Fibroblast of the aortic adventitia (primary cell): ENCODE results near the gene WBP1L. TPM values are rescaled to one million over a fixed set of nuclear protein-coding genes. Genes with fewer than 3 reads are reported as not detected.
A peak's percentile ranks its signal among the peaks of the same experiment; 100 is the strongest.
"Not testable (repeated sequence)": the region's sequence is repeated elsewhere in the genome, so short reads cannot be mapped to it uniquely, and the experiment has no call there.

Experiments used
- DNase-seq: peaks from one replicate; pipeline ENCODE4 v3.0.0-alpha.2; 2010; ENCODE audit warnings: low read depth
- H3K4me3 ChIP-seq: 2 replicates; pipeline ENCODE4 v1.5.1; 2011; ENCODE audit warnings: low read depth, mild to moderate bottlenecking, control low read depth, low read length, moderate library complexity
- CTCF ChIP-seq: IDR thresholded peaks from 2 replicates; pipeline ENCODE4 v1.5.1; 2011; ENCODE audit warnings: mild to moderate bottlenecking, low read length, control low read depth, inconsistent platforms; ENCODE audit not compliant: insufficient read depth
- total RNA-seq: library from RNA; depleted of rRNA; stranded (reverse); fragments of >200 nt; gene quantifications from 2 replicates; pipeline ENCODE4 v1.2.3, GENCODE V29; 2012; ENCODE audit warnings: low replicate concordance

Gene WBP1L
- total RNA-seq, 1 donor: 76.1 TPM

GRCh38 chr10:102815790-102816549, 72.2 kb downstream of the WBP1L start:
- DNase-seq: peak; percentile 96
- no peak for TF ChIP-seq CTCF
- no peak overlapping the region for H3K4me3 ChIP-seq

- no peak overlapping the region for H3K4me3 ChIP-seq
- TF ChIP-seq CTCF: no peak
- DNase-seq: no peak
Measured at GRCh38 chr10:102817175-102817574, 73.4 kb downstream of the WBP1L start.

- H3K4me3 ChIP-seq: no peak overlapping the region
- no peak for DNase-seq
- TF ChIP-seq CTCF: no peak
Measured at GRCh38 chr10:102819054-102819453, 75.3 kb downstream of the WBP1L start.

GRCh38 chr10:102820008-102820407, 76.3 kb downstream of the WBP1L start:
- H3K4me3 ChIP-seq: not testable (repeated sequence)

GRCh38 chr10:102822222-102822621, 78.5 kb downstream of the WBP1L start:
- no peak overlapping the region for H3K4me3 ChIP-seq
- no peak for DNase-seq
- no peak for TF ChIP-seq CTCF

More at GRCh38 chr10:102820008-102820407, 76.3 kb downstream of the WBP1L start:
- DNase-seq: not testable (repeated sequence)

- no peak overlapping the region for H3K4me3 ChIP-seq
- no peak for DNase-seq
- TF ChIP-seq CTCF: no peak
Measured at GRCh38 chr10:102824664-102825063, 80.9 kb downstream of the WBP1L start.

GRCh38 chr10:102826148-102826796, 82.5 kb downstream of the WBP1L start:
- DNase-seq: no peak
- H3K4me3 ChIP-seq: no peak overlapping the region
- TF ChIP-seq CTCF: no peak
